GM21381 (cell line): ENCODE data around the gene HAPLN3.

Experiments
- ATAC-seq: cut with Tn5 transposase; IDR thresholded peaks from one replicate; pipeline ENCODE4 v1.9.1; 2021; ENCODE audit warnings: mild to moderate bottlenecking, moderate library complexity; ENCODE audit not compliant: unreplicated experiment

The HAPLN3 gene

DNA sequence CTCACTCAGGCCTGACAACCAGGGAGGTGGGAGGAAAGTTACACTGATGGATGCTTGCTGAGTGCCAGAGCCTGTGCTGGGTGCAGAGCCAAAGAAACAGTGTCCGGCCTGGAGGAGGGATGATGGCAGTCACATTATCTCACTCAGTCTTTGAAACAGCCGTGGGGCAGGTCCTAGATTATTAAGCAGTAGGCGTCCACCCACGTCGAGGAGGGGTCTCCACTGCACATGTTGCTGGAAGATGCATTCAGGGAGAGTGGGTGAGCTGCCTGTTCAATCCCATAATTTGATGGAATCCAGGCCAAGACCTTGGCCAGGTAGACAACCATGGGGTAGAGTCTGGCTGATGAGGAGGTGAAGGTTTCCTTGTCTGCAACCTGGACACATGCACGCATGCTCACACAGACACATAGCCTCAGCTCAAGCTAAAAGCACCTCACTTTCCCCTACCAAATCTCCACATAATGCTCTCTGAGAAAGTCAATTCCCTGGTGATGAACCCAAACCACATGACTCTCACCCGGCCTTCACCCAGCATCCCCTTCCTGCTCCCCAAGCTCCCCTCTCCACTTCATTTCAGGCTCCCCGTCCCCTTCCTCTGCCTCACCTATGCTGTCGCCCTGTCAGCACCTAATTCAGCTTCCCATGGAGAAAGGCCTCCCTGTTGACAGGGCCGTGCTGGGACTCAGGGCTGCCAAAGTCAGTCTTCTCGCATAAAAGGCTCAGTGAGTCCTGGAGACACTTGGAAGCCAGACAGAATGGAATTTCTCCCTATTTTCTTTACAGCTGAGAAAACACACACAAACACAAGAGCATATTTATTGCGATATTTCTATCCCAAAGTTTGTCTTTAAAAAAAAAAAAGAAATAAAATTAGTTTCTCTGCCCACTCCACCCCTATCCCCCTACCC is 62.3 kb downstream of the HAPLN3 start:
- ATAC-seq: no peak

DNA sequence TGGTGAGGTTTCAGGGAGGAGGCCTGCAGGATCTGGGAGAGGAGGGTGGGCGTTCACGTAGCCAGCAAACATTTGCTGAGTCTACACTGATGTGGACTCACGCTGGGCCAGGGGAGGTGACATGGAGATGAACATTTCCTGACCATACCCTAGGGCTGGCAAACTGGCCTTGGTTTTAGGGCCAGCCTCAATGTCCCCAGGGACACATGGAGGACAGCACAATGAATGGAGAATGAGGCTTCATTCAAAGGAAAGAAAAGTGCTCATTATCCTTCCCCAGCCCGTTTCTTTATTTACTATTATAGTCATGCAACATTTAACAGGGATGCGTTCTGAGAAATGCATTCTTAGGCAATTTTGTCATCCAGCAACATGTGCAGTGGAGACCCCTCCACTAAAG is 65.3 kb downstream of the HAPLN3 start:
- ATAC-seq: no peak

DNA sequence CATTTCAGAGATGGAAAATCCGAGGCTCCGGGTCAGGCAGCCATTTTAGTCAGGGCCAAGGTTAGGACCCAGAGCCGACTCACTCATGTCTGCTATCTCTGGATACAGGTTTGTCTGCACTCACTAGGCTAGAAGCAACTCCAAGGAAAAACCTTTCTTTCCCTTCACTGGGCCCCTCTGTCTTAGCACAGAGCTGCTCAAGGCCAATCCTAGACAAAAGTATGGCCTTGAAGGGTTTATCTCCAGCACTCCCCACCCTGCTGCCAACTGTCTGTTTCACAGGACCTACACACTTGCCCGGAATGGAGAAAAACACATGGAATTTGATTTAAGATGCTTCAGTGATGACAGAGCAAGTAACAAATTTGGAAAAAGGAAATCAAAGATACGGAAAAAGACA is 66.6 kb downstream of the HAPLN3 start:
- ATAC-seq: no peak
